ENCODE measurements around the gene PHYKPL.
"Not testable (repeated sequence)": the region's sequence is repeated elsewhere in the genome, so short reads cannot be mapped to it uniquely, and the experiment has no call there.

The PHYKPL gene

GRCh38 chr5:178264044-178264443 is 31.4 kb upstream of the PHYKPL start:
- DNase-seq (ENCODE audit: low read depth) = no peak

GRCh38 chr5:178261666-178262600 is 29.3 kb upstream of the PHYKPL start:
- no peak for DNase-seq (ENCODE audit: low read depth)

GRCh38 chr5:178259623-178260536 is 27.3 kb upstream of the PHYKPL start:
- DNase-seq (ENCODE audit: low read depth) = no peak

GRCh38 chr5:178257650-178258049 is 25.0 kb upstream of the PHYKPL start:
- DNase-seq (ENCODE audit: low read depth) = no peak

- DNase-seq (ENCODE audit: low read depth) = no peak
Observed at GRCh38 chr5:178256746-178257145, 24.1 kb upstream of the PHYKPL start.

- DNase-seq (ENCODE audit: low read depth) = not testable (repeated sequence)
Observed at GRCh38 chr5:178253632-178254031, 21.0 kb upstream of the PHYKPL start.

GRCh38 chr5:178252258-178252657 is 19.7 kb upstream of the PHYKPL start:
- no peak for DNase-seq (ENCODE audit: low read depth)

- DNase-seq (ENCODE audit: low read depth) = no peak
Observed at GRCh38 chr5:178250263-178250662, 17.7 kb upstream of the PHYKPL start.

GRCh38 chr5:178249191-178249989 is 16.8 kb upstream of the PHYKPL start:
- peak; percentile 85 for DNase-seq (ENCODE audit: low read depth)

GRCh38 chr5:178248750-178249149 is 16.1 kb upstream of the PHYKPL start:
- DNase-seq (ENCODE audit: low read depth) = no peak

GRCh38 chr5:178247481-178248456 is 15.2 kb upstream of the PHYKPL start:
- DNase-seq (ENCODE audit: low read depth) = no peak

GRCh38 chr5:178246624-178247279 is 14.2 kb upstream of the PHYKPL start:
- DNase-seq (ENCODE audit: low read depth) = no peak

GRCh38 chr5:178245389-178245788 is 12.8 kb upstream of the PHYKPL start:
- DNase-seq (ENCODE audit: low read depth) = no peak

- DNase-seq (ENCODE audit: low read depth) = no peak
Observed at GRCh38 chr5:178244576-178244975, 12.0 kb upstream of the PHYKPL start.

- no peak for DNase-seq (ENCODE audit: low read depth)
Observed at GRCh38 chr5:178242416-178242815, 9.8 kb upstream of the PHYKPL start.

- no peak for DNase-seq (ENCODE audit: low read depth)
Observed at GRCh38 chr5:178241688-178242231, 9.2 kb upstream of the PHYKPL start.

- no peak for DNase-seq (ENCODE audit: low read depth)
Observed at GRCh38 chr5:178241231-178241663, 8.6 kb upstream of the PHYKPL start.

GRCh38 chr5:178240766-178241165 is 8.2 kb upstream of the PHYKPL start:
- DNase-seq (ENCODE audit: low read depth) = no peak

GRCh38 chr5:178240341-178240741 is 7.7 kb upstream of the PHYKPL start:
- no peak for DNase-seq (ENCODE audit: low read depth)

All from GM04503 (cell line).